Activated T-cell treated with anti-CD3 and anti-CD28 coated beads, Interleukin-2, amount 50 U/mL, for 4 hours (primary cell): ENCODE measurements around the gene CRAMP1. TPM values are rescaled to one million over a fixed set of nuclear protein-coding genes. Genes with fewer than 3 reads are reported as not detected.
"Not testable (repeated sequence)": the region's sequence is repeated elsewhere in the genome, so short reads cannot be mapped to it uniquely, and the experiment has no call there.

Experiments used
- ATAC-seq, 2 donors: fragments of 200-7000 bp; cut with Tn5 transposase; one replicate each; pipeline ENCODE4 v1.10.0; 2021
- DNase-seq: peaks from one replicate; pipeline ENCODE4 v3.0.0-alpha.2; 2020
- H3K27me3 Mint-ChIP-seq: one replicate; pipeline ENCODE4 v1.8.0; 2021; ENCODE audit warnings: low read depth, mixed read lengths
- H3K36me3 Mint-ChIP-seq: one replicate; pipeline ENCODE4 v1.8.0; 2022; ENCODE audit warnings: mixed read lengths; ENCODE audit not compliant: insufficient read depth
- H3K4me1 Mint-ChIP-seq: one replicate; pipeline ENCODE4 v1.8.0; 2021; ENCODE audit warnings: low read depth, mixed read lengths
- H3K4me3 Mint-ChIP-seq: one replicate; pipeline ENCODE4 v1.8.0; 2021; ENCODE audit warnings: mild to moderate bottlenecking, moderate library complexity, mixed read lengths
- H3K9me3 Mint-ChIP-seq: one replicate; pipeline ENCODE4 v1.8.0; 2021; ENCODE audit warnings: mixed read lengths
- total RNA-seq, 3 donors: library from RNA; stranded (reverse); gene quantifications; one replicate each; pipeline ENCODE4 v1.2.1, GENCODE V29; 2021

The CRAMP1 gene
- total RNA-seq, 3 donors from 2014 or later, result 19.1 to 22.9 (median 22.1) TPM

DNA sequence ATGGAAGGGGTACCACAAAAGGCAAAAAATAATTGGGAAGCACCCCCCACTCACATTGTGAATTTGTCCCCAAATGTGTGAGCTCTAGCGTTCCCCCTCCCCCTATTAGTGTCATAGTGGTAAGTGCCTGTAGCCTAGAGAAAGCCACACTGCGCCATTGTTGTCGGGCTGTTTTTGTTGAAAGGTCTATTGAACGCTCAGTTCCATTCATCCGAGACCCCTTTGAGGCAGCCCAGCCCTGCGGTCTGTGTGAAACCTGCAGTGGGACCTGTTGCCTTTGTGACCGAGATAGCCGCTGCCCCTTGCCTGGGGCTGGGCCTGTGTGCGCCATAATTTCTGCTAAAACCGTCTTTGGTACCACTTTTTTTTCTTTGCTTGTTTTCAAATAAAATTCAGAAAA, 68.9 kb downstream of the CRAMP1 start:
- ATAC-seq (no peak), DNase-seq (no peak)
- Mint-ChIP-seq H3K9me3 (no peaks in the 10 kb centered on the region), H3K4me3 (no peak overlapping the region), H3K36me3 (peaks cover 6% of the 10 kb centered on the region), H3K4me1 (peaks cover 28% of the 10 kb centered on the region), H3K27me3 (no peaks in the 10 kb centered on the region)

DNA sequence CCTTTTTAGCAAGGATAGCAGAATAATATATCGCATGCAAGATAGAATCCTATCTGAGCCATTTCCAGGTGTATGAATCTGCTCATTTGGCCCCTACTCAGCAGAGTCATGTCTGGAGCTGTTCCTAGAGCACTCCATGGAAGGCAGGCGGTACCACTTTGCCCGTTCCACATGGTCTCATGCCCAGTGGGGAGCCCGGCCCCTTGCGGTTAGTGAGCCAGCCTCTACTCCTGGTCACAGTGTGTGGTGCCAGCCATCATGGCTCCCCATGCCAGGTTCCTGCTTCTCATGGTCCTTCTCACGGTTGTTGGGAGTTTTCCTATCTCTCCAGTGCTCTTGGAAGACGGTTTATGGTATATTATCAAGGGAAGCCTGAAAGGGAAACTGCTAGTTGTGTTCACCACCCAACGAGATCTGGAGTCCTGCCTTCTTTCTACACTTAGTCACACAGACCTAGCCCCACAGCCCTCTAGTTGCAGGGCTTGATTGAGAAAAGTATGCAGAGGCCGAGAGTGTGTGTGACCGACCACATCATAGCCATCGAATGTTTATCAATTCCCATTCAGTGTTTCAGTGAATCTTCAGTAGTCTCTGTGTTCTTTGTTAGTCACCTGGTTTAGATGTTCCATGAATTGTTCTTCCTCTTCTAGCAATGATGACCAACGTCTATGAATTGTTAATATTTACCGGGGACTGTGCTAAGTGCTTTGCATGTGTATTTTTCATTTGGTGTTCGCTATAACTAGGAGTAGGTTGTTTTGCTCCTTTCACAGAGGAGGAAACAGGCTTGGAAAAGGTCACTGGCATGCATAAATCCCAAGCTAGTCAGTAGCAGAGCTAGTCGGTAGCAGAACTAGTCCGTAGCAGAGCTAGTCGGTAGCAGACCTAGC, 75.5 kb downstream of the CRAMP1 start:
- no peak overlapping the region for H3K4me3 Mint-ChIP-seq
- H3K27me3 Mint-ChIP-seq, result no peaks in the 10 kb centered on the region
- H3K4me1 Mint-ChIP-seq, result peaks cover 3% of the 10 kb centered on the region
- DNase-seq, result no peak
- H3K9me3 Mint-ChIP-seq, result no peaks in the 10 kb centered on the region
- peaks cover 18% of the 10 kb centered on the region for H3K36me3 Mint-ChIP-seq
- ATAC-seq, result no peak

DNA sequence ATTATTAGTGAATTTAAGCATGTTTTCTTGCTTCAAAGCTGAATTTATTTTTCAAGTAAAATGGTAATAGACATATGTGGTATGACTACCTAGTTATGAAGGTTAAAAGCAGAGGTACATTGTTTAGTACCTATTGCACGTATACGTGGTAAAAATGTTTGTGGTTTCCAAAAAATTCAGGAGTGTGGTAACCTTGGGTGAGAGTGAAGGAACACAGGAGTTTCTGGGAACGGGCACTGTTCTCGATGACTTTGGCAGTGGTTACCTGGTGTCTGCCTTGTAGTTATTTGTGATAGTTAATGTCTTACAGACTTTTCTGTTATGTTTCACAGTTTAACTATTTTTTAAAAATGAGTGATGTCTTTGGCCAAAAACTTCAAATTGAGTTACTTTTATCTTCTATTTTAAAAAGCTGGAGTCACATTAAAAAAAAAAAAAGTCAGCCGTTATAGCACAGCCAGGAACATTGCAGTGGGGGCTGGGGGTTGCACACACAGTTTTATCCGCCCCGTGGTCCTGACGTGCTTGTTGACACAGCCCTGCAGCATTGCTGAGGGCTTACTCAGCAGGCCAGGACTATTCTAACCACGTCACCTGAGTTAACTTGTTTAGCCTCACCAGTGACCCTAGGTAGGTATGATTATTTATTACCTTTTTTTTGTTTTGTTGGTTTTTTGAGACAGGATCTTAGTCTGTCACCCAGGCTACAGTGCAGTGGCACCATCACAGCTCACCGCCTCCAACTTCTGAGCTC, 76.8 kb downstream of the CRAMP1 start:
- H3K36me3 Mint-ChIP-seq, result peaks cover 29% of the 10 kb centered on the region
- DNase-seq, result no peak
- H3K4me1 Mint-ChIP-seq, result no peaks in the 10 kb centered on the region
- H3K9me3 Mint-ChIP-seq, result no peaks in the 10 kb centered on the region
- no peak for ATAC-seq
- H3K4me3 Mint-ChIP-seq, result no peak overlapping the region
- H3K27me3 Mint-ChIP-seq, result no peaks in the 10 kb centered on the region

DNA sequence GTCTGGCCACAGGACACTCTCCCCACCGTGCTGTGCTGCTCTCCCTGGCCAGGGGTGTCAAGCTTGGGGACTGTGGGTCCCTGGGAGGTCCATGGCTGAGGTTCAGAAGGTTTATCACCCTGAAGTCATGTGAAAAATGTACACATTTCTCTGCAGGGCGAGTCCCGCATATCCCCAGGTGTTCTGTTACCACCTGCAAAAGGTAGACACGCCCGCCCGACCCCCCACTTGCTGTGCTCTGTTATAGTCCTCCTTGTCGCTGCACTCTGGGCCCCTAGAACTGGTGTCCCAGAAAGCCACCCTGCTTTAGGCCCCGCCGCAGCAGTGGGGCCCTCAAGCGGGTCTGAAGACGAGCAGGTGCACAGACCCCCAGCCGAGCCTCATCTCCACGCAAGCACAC, 77.7 kb downstream of the CRAMP1 start:
- Mint-ChIP-seq H3K4me3 (no peak overlapping the region), H3K9me3 (no peaks in the 10 kb centered on the region), H3K4me1 (no peaks in the 10 kb centered on the region), H3K27me3 (no peaks in the 10 kb centered on the region), H3K36me3 (peaks cover 33% of the 10 kb centered on the region)
- DNase-seq (no peak), ATAC-seq (no peak)

DNA sequence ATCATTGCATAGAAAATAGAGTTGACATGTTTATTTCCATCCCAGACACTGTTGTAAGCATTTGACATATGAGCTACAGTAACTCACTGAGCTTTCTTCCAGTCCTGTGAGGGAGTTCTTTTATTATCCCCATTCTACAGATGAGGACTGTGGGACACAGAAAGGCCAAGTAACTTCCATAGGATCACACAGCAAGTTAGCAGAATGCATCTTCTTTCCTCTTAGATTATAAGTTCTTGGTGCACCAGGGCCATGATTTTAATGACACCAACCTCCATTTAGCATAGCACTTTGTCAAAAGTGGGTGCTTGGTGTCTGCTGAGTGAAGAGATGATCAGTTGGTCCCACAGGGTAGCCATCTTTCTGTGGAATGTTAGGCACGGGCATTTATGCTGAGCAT, 78.7 kb downstream of the CRAMP1 start:
- Mint-ChIP-seq H3K36me3 (peaks cover 33% of the 10 kb centered on the region), H3K27me3 (no peaks in the 10 kb centered on the region), H3K4me3 (no peak overlapping the region), H3K9me3 (no peaks in the 10 kb centered on the region), H3K4me1 (no peaks in the 10 kb centered on the region)
- DNase-seq (no peak), ATAC-seq (no peak)

DNA sequence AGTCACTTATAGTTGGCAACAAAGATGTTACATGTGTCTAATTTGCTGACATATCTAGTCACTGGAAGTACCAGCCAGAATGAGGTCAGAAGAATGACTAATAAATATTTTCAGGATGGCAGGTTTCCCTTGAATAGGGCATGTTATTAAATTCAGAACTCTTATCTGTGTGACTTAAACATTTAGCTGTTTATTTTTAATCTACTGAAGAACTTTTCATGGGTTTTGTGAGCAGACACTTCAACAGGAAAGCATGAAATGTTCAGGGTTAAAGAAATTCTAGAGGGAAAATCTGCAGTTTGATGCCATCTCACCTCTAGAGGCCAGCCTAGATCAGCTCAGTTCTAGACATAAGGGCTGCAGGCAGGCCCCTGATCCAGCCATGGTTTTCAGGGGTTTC, 79.1 kb downstream of the CRAMP1 start:
- H3K4me1 Mint-ChIP-seq, result no peaks in the 10 kb centered on the region
- H3K4me3 Mint-ChIP-seq, result no peak overlapping the region
- DNase-seq (no peak), ATAC-seq (no peak)
- peaks cover 33% of the 10 kb centered on the region for H3K36me3 Mint-ChIP-seq
- H3K27me3 Mint-ChIP-seq, result no peaks in the 10 kb centered on the region
- H3K9me3 Mint-ChIP-seq, result no peaks in the 10 kb centered on the region

DNA sequence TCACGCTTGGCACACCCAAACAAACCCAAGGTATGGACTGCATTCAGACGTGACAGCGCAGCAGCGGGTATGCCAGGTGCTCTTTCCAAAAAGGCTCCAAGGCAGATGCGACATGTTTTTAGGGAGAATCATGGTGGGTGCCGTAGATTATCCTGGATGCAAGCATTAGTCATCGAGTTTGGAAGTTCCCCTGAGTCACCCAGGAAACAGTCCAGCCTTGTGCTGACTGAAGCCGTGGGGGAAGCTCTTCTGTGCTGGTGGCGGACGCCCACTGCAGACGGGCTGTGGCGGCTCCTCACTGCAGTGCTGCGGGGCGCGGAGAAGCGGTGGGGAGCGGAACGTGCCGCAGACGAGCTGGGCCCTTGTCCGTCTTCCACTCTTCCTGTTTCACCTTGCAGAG, 79.8 kb downstream of the CRAMP1 start:
- H3K27me3 Mint-ChIP-seq, result no peaks in the 10 kb centered on the region
- peaks cover 37% of the 10 kb centered on the region for H3K36me3 Mint-ChIP-seq

DNA sequence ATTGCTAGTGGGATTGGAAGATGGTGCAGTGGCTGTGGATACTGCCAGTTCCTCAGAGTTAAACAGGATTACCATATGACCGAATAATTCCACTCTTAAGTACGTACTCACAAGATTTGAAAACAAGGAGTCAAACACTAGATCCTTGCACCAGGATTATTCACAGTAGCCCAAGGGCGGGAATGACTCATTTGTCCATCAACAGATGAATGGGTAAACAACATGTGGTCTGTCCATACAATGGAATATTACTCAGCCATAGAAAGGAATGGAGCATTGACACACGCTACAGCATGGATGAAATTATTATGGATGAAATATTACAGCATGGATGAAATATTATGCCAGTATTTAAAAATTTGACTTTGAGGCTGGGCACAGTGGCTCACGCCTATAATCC, 84.7 kb downstream of the CRAMP1 start:
- Mint-ChIP-seq H3K9me3 (no peaks in the 10 kb centered on the region), H3K27me3 (no peaks in the 10 kb centered on the region), H3K4me3 (no peak overlapping the region), H3K4me1 (no peaks in the 10 kb centered on the region), H3K36me3 (peaks cover 43% of the 10 kb centered on the region)
- no peak for ATAC-seq
- DNase-seq, result no peak

More for the DNA sequence above, 79.8 kb downstream of the CRAMP1 start:
- ATAC-seq (no peak), DNase-seq (no peak)
- H3K4me1 Mint-ChIP-seq, result no peaks in the 10 kb centered on the region
- no peaks in the 10 kb centered on the region for H3K9me3 Mint-ChIP-seq
- H3K4me3 Mint-ChIP-seq, result no peak overlapping the region

DNA sequence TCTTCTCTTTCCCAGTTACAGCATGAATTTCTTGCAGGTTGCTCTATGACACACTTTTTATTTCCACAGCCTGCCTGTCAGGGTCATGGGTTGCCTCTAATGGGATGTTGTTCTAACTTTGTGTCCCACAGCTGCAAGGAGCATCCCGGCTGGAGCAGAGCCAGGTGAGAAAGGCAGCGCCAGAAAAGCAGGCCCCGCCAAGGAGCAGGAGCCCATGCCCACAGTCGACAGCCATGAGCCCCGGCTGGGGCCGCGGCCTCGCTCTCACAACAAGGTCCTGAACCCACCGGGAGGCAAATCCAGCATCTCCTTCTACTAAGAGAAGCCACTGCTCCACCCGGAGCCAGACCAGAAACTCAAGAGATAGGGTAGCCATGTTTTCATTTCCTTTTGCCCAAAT, 86.5 kb downstream of the CRAMP1 start:
- ATAC-seq (no peak), DNase-seq (no peak)
- peaks cover 40% of the 10 kb centered on the region for H3K36me3 Mint-ChIP-seq
- no peaks in the 10 kb centered on the region for H3K27me3 Mint-ChIP-seq
- no peak overlapping the region for H3K4me3 Mint-ChIP-seq
- H3K9me3 Mint-ChIP-seq, result no peaks in the 10 kb centered on the region
- H3K4me1 Mint-ChIP-seq, result no peaks in the 10 kb centered on the region

DNA sequence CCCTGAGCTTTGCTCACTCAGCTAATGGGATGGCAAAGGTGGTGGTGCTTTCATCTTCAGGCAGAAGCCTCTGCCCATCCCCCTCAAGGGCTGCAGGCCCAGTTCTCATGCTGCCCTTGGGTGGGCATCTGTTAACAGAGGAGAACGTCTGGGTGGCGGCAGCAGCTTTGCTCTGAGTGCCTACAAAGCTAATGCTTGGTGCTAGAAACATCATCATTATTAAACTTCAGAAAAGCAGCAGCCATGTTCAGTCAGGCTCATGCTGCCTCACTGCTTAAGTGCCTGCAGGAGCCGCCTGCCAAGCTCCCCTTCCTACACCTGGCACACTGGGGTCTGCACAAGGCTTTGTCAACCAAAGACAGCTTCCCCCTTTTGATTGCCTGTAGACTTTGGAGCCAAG, 88.1 kb downstream of the CRAMP1 start:
- Mint-ChIP-seq H3K9me3 (no peaks in the 10 kb centered on the region), H3K27me3 (no peaks in the 10 kb centered on the region), H3K4me1 (peaks cover 7% of the 10 kb centered on the region), H3K4me3 (no peak overlapping the region), H3K36me3 (peaks cover 33% of the 10 kb centered on the region)
- ATAC-seq (no peak), DNase-seq (no peak)

DNA sequence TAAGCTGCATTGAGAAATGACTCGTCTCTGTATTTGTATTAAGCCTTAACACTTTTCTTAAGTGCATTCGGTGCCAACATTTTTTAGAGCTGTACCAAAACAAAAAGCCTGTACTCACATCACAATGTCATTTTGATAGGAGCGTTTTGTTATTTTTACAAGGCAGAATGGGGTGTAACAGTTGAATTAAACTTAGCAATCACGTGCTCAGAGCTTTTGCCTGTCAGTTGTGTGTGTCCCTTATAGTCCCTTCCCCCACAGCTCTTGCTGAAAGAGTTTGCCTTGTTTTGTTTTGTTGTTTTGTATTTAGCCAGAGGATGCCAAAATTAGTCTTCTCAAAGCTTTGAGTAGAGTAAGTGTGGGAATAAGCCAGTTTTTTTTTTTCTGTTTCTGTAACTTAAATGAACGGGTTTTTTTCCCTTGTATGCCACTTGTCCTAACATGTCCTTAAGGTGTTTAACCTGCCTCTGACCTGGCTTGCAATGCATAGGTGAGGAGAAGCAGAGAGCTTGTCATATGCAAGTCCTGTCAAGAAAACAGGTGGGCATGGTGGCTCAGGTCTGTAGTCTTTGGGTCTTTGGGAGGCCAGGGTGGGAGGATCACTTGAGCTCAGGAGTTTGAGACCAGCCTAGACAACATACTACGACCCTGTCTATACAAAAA, 89.2 kb downstream of the CRAMP1 start:
- DNase-seq (no peak), ATAC-seq (no peak)
- H3K27me3 Mint-ChIP-seq, result no peaks in the 10 kb centered on the region
- H3K4me3 Mint-ChIP-seq, result no peak overlapping the region
- H3K36me3 Mint-ChIP-seq, result peaks cover 33% of the 10 kb centered on the region
- H3K9me3 Mint-ChIP-seq, result no peaks in the 10 kb centered on the region
- peaks cover 8% of the 10 kb centered on the region for H3K4me1 Mint-ChIP-seq

DNA sequence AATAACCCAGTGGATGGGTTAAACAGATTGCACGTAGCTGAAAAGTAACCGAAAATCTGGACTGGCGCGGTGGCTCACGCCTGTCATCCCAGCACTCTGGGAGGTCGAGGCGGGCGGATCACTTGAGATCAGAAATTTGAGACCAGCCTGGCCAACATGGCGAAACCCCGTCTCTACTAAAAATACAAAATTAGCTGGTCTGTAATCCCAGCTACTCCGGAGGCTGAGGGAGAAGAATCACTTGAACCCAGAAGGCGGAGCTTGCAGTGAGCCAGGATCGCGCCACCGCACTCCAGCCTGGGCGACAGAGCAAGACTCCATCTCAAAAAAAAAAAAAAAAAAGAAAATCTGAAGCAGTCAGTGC, 93.1 kb downstream of the CRAMP1 start:
- not testable (repeated sequence) for H3K36me3 Mint-ChIP-seq, H3K9me3 Mint-ChIP-seq, H3K27me3 Mint-ChIP-seq
- peak in 1 of 2 donors; percentile 15 for ATAC-seq
- DNase-seq, result peak; percentile 26
- Mint-ChIP-seq H3K4me1 (peaks cover 37% of the 10 kb centered on the region), H3K4me3 (peak overlapping the region; percentile 97)

DNA sequence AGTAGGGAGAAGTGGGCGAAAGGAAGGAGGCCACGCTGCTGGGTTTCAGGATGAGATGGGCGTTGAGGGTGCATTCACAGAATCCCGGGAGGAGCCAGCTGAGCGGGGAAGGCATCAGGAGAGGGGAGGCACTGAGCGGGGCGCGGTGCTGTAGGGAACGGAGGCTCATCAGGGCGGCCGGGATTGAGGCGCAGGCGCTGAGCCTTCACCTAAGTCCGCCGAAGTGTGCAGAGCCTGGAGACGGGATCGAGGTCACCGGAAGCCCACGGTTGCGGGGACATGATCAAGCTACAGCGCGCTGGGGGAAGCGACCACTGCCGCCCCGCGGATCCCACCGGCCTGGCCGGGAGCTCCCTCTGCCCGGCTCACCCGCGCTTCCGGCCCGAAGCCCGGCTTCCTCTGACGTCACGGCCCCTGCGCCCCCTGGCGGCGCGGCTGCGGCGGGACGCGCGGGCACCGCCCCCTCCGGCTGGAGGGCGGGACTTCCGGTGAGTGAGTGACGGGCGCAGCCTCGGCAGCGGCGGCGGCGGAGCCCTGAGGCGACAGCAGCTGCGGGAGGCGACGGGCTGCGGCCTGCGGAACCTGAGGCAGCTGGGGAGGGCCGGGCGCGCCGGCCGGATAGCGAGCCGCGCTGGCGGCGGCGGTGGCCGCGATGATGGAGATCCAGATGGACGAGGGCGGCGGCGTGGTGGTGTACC, 93.7 kb downstream of the CRAMP1 start, which contains the start of gene MAPK8IP3:
TSS of gene MAPK8IP3 (plus strand) at position 508 of the 698 bp plus-strand sequence. CDS start at position 653, 145 bp downstream.
- Mint-ChIP-seq H3K36me3 (peaks cover 7% of the 10 kb centered on the region), H3K27me3 (no peaks in the 10 kb centered on the region), H3K4me1 (peaks cover 38% of the 10 kb centered on the region), H3K4me3 (peak within 1 kb of the TSS; percentile 97), H3K9me3 (no peaks in the 10 kb centered on the region)
- DNase-seq (peak; percentile 94), ATAC-seq (peak; percentile 87 to 89)
